Umbilical cord (tissue), 2 donors: ENCODE results near the gene TIAM1. TPM values are rescaled to one million over a fixed set of nuclear protein-coding genes. Genes with fewer than 3 reads are reported as not detected.
A peak's percentile ranks its signal among the peaks of the same experiment; 100 is the strongest.

ENCODE experiments used
- DNase-seq: peaks from one replicate; pipeline ENCODE4 v3.0.0-alpha.2; 2015; ENCODE audit warnings: low spot score
- total RNA-seq: library from RNA; depleted of rRNA; stranded (reverse); fragments of >200 nt; gene quantifications from one replicate; pipeline ENCODE4 v1.2.3, GENCODE V29; 2014; ENCODE audit warnings: low replicate concordance; ENCODE audit not compliant: insufficient read depth

TIAM1 gene
- total RNA-seq, 1 donor from 2014 or later: 14.0 TPM

GRCh38 chr21:31137960-31138359 is 206.1 kb downstream of the TIAM1 start:
- no peak for DNase-seq

GRCh38 chr21:31136891-31137290 is 207.2 kb downstream of the TIAM1 start:
- no peak for DNase-seq

- no peak for DNase-seq
These were observed 208.4 kb downstream of the TIAM1 start for GRCh38 chr21:31135531-31136184.

- no peak for DNase-seq
These were observed 210.7 kb downstream of the TIAM1 start for GRCh38 chr21:31133243-31133830.

GRCh38 chr21:31132574-31133242 is 211.4 kb downstream of the TIAM1 start:
- no peak for DNase-seq

GRCh38 chr21:31130821-31131220 is 213.2 kb downstream of the TIAM1 start:
- DNase-seq: no peak

- DNase-seq: no peak
These were observed 215.8 kb downstream of the TIAM1 start for GRCh38 chr21:31128234-31128633.

GRCh38 chr21:31124010-31124409 is 220.1 kb downstream of the TIAM1 start:
- DNase-seq: peak; percentile 15

GRCh38 chr21:31119199-31119598 is 224.9 kb downstream of the TIAM1 start:
- DNase-seq: no peak

GRCh38 chr21:31117128-31117916 is 226.7 kb downstream of the TIAM1 start:
- peak; percentile 73 for DNase-seq

- DNase-seq: no peak
These were observed 228.8 kb downstream of the TIAM1 start for GRCh38 chr21:31115249-31115648.

GRCh38 chr21:31111093-31111492 is 233.0 kb downstream of the TIAM1 start:
- DNase-seq: no peak

- DNase-seq: no peak
These were observed 233.6 kb downstream of the TIAM1 start for GRCh38 chr21:31110430-31110829.

GRCh38 chr21:31107871-31108270 is 236.2 kb downstream of the TIAM1 start:
- no peak for DNase-seq

- DNase-seq: no peak
These were observed 236.8 kb downstream of the TIAM1 start for GRCh38 chr21:31107176-31107785.

- DNase-seq: no peak
These were observed 240.3 kb downstream of the TIAM1 start for GRCh38 chr21:31103571-31104265.

GRCh38 chr21:31103163-31103562 is 240.9 kb downstream of the TIAM1 start:
- DNase-seq: no peak

- DNase-seq: no peak
These were observed 244.9 kb downstream of the TIAM1 start for GRCh38 chr21:31099122-31099521.

GRCh38 chr21:31098576-31099005 is 245.5 kb downstream of the TIAM1 start:
- DNase-seq: peak; percentile 55

GRCh38 chr21:31092832-31093625 is 251.0 kb downstream of the TIAM1 start:
- no peak for DNase-seq
